Hepatocyte (in vitro differentiated cells): ENCODE results near the gene MGAT5.

Experiments
- CTCF ChIP-seq: fragments of 200-600 bp; sonication (generic); IDR thresholded peaks from 2 replicates; pipeline ENCODE4 v1.5.1; 2016; ENCODE audit warnings: antibody characterized with exemption, mild to moderate bottlenecking; ENCODE audit not compliant: poor library complexity
- EZH2phosphoT487 ChIP-seq: fragments of 200-600 bp; sonication (generic); IDR thresholded peaks from one replicate; pipeline ENCODE4 v1.6.1; 2018; ENCODE audit warnings: antibody characterized with exemption, mild to moderate bottlenecking, low read depth, moderate library complexity; ENCODE audit not compliant: unreplicated experiment, severe bottlenecking

- TF ChIP-seq CTCF (no peak), EZH2phosphoT487 (no peak)
Measured at GRCh38 chr2:134482131-134482723, 228.4 kb downstream of the MGAT5 start.
